Measurements from ENCODE around the gene SNX25.

SNX25 gene

DNA sequence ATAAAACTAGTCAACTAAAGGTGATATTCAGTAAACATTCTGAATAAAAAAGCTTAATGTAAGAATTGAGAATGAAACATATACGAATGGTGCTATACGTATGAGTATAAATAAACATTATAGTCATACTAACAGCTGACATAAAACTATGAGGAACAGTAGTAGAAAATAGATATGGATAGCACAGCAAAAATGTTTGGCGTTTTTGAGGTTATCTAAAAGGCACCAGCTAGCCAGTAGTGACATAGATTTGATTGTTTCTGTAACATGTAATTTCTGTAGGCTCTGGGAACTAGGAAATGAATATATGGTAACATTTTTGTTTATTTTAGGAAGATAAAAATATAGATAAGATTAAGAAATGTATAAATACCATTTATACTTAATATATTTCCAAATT, 69.3 kb downstream of the SNX25 start:
- in situ Hi-C loops (cut with MboI; ENCODE audit: low sequenced_read_pairs, unreplicated experiment): no loop called here
- TF ChIP-seq, protein P1, sequence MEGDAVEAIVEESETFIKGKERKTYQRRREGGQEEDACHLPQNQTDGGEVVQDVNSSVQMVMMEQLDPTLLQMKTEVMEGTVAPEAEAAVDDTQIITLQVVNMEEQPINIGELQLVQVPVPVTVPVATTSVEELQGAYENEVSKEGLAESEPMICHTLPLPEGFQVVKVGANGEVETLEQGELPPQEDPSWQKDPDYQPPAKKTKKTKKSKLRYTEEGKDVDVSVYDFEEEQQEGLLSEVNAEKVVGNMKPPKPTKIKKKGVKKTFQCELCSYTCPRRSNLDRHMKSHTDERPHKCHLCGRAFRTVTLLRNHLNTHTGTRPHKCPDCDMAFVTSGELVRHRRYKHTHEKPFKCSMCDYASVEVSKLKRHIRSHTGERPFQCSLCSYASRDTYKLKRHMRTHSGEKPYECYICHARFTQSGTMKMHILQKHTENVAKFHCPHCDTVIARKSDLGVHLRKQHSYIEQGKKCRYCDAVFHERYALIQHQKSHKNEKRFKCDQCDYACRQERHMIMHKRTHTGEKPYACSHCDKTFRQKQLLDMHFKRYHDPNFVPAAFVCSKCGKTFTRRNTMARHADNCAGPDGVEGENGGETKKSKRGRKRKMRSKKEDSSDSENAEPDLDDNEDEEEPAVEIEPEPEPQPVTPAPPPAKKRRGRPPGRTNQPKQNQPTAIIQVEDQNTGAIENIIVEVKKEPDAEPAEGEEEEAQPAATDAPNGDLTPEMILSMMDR (IDR thresholded peaks at IDR 0.05; ENCODE audit: borderline replicate concordance, control extremely low read depth, extremely low read depth, insufficient read depth, missing control alignments): no peak
- no peak for DNase-seq (ENCODE audit: low spot score)

GRCh38 chr4:185280608-185281007, 71.2 kb downstream of the SNX25 start:
- TF ChIP-seq, protein P1 (IDR thresholded peaks at IDR 0.05; ENCODE audit: borderline replicate concordance, control extremely low read depth, extremely low read depth, insufficient read depth, missing control alignments): no peak
- no peak for DNase-seq (ENCODE audit: low spot score)
- in situ Hi-C loops (cut with MboI; ENCODE audit: low sequenced_read_pairs, unreplicated experiment): no loop called here

- no peak for DNase-seq (ENCODE audit: low spot score)
- TF ChIP-seq, protein P1 (IDR thresholded peaks at IDR 0.05; ENCODE audit: borderline replicate concordance, control extremely low read depth, extremely low read depth, insufficient read depth, missing control alignments): no peak
These were observed 73.6 kb downstream of the SNX25 start for GRCh38 chr4:185282968-185283367.

DNA sequence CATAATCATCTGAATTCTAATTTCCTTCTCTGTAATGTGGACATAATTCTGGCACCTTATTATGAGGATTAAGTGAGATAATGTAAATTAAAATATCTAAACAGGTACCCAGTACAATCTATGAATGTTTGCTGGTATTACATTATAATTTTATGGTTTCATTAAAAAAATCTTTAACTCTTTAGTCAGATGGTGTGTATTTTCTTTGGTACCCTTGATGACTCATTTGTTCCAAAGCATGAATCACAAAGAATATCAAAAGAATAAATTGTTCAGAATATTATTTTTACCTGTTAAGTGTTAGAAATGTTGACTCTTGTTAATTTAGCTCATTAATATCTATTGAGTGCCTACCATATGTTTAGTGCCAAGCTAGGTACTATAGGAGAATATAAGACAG, 74.3 kb downstream of the SNX25 start:
- in situ Hi-C loops (cut with MboI; ENCODE audit: low sequenced_read_pairs, unreplicated experiment): no loop called here
- no peak for DNase-seq (ENCODE audit: low spot score)
- TF ChIP-seq, protein P1 (IDR thresholded peaks at IDR 0.05; ENCODE audit: borderline replicate concordance, control extremely low read depth, extremely low read depth, insufficient read depth, missing control alignments): no peak

More at GRCh38 chr4:185282968-185283367, 73.6 kb downstream of the SNX25 start:
- in situ Hi-C loops (cut with MboI; ENCODE audit: low sequenced_read_pairs, unreplicated experiment): no loop called here

DNA sequence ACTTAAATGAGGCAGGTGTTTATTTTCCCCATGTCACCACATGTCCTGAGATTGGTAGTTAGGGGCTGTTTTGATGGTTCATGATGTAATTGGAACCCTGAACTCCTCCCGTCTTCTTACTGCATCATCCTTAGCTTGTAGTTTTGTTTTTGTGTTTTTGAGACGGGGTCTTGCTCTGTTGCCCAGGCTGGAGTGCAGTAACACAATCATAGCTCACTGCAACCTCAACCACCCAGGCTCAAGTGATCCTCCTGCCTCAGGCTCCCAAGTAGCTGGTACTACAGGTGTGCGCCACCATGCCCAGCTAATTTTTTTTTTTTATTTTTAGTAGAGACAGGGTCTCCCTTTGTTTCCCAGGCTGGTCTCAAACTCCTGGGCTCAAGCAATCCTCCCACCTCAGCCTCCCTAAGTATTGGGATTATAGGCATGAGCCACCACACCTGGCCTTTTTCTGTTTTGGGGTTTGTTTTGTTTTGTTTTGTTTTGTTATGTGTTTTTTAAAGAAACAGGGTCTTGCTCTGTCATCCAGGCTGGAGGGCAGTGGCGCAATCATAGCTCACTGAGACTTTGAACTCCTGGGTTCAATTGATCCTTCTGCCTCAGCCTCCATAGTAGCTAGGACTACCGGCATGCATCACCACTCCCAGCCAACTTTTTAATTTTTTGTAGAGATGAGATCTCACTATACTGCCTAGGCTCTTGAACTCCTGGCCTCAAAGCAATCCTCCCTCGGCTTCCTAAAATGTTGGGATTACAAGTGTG, 76.4 kb downstream of the SNX25 start:
- no peak for DNase-seq (ENCODE audit: low spot score)
- TF ChIP-seq, protein P1 (IDR thresholded peaks at IDR 0.05; ENCODE audit: borderline replicate concordance, control extremely low read depth, extremely low read depth, insufficient read depth, missing control alignments): no peak
- in situ Hi-C loops (cut with MboI; ENCODE audit: low sequenced_read_pairs, unreplicated experiment): no loop called here

GRCh38 chr4:185286571-185286970, 77.2 kb downstream of the SNX25 start:
- TF ChIP-seq, protein P1 (IDR thresholded peaks at IDR 0.05; ENCODE audit: borderline replicate concordance, control extremely low read depth, extremely low read depth, insufficient read depth, missing control alignments): no peak
- in situ Hi-C loops (cut with MboI; ENCODE audit: low sequenced_read_pairs, unreplicated experiment): no loop called here

More at GRCh38 chr4:185286571-185286970, 77.2 kb downstream of the SNX25 start:
- no peak for DNase-seq (ENCODE audit: low spot score)
